Sigmoid colon (tissue), 3 donors: ENCODE results near the gene SOX6.

ENCODE experiments used
- POLR2A ChIP-seq, 2 donors: fragments of 450-650 bp; IDR thresholded peaks; one replicate each; pipeline ENCODE4 v1.6.1; 2016; ENCODE audit warnings: antibody characterized with exemption in 2 of 2, mild to moderate bottlenecking in 2 of 2, moderate library complexity in 2 of 2
- TF ChIP-seq, protein P1 (sequence below), 4 experiments: fragments of 450-650 bp in 3 of 4; fragments of 200-600 bp in 1 of 4; IDR thresholded peaks; one replicate each; pipeline ENCODE4 v1.5.1; 2016 to 2019; ENCODE audit warnings: antibody characterized with exemption in 4 of 4, mild to moderate bottlenecking in 3 of 4, moderate library complexity in 2 of 4

DNA sequence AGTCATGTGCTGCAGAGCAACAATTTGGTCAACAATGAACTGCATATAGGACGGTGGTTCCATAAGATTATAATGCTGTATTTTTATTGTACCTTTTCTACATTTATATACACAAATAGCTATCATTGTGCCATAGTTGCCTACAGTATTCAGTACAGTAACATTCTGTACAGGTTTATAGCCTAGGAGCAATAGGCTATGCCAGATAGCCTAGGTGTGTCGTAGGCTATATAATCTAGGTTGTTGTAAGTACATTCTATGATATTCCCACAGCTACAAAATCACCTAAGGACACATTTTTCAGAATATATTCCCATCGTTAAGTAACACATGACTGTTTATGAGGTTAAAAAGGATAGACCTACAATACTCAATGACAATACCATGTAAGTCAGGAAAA is 423.9 kb downstream of the SOX6 start:
- TF ChIP-seq, protein P1, sequence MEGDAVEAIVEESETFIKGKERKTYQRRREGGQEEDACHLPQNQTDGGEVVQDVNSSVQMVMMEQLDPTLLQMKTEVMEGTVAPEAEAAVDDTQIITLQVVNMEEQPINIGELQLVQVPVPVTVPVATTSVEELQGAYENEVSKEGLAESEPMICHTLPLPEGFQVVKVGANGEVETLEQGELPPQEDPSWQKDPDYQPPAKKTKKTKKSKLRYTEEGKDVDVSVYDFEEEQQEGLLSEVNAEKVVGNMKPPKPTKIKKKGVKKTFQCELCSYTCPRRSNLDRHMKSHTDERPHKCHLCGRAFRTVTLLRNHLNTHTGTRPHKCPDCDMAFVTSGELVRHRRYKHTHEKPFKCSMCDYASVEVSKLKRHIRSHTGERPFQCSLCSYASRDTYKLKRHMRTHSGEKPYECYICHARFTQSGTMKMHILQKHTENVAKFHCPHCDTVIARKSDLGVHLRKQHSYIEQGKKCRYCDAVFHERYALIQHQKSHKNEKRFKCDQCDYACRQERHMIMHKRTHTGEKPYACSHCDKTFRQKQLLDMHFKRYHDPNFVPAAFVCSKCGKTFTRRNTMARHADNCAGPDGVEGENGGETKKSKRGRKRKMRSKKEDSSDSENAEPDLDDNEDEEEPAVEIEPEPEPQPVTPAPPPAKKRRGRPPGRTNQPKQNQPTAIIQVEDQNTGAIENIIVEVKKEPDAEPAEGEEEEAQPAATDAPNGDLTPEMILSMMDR (IDR thresholded peaks at IDR 0.05) = no peak
- TF ChIP-seq POLR2A (IDR thresholded peaks at IDR 0.05) = no peak
